Heart left ventricle (tissue), 16 donors: ENCODE results near the gene CYP1A1. TPM values are rescaled to one million over a fixed set of nuclear protein-coding genes. Genes with fewer than 3 reads are reported as not detected.

Experiments used
- ATAC-seq, 4 donors: fragments of 200-7000 bp; cut with Tn5 transposase; one replicate each; pipeline ENCODE4 v1.9.1; 2020 to 2022; ENCODE audit warnings: moderate library complexity in 4 of 4, mild to moderate bottlenecking in 3 of 4, moderate number of reproducible peaks in 1 of 4
- DNase-seq, 5 donors: peaks; one replicate each; pipeline ENCODE4 v3.0.0-alpha.2; 2020
- H3K27ac ChIP-seq, 12 donors: fragments of 200-600 bp; sonication (generic) in 4 of 12; one replicate each; pipeline versions ENCODE4 v1.5.0 to v1.8.0; 2016 to 2022; ENCODE audit warnings: mild to moderate bottlenecking in 2 of 12
- H3K27me3 ChIP-seq, 9 donors: fragments of 200-600 bp; sonication (generic) in 2 of 9; one replicate each; pipeline versions ENCODE4 v1.5.1 to v1.8.0; 2016 to 2022; ENCODE audit warnings: mild to moderate bottlenecking in 3 of 9
- H3K36me3 ChIP-seq, 9 donors: fragments of 200-600 bp; sonication (generic) in 2 of 9; one replicate each; pipeline versions ENCODE4 v1.5.0 to v1.8.0; 2018 to 2022; ENCODE audit warnings: mild to moderate bottlenecking in 2 of 9
- H3K4me1 ChIP-seq, 12 donors: fragments of 200-600 bp; sonication (generic) in 4 of 12; one replicate each; pipeline versions ENCODE4 v1.5.0 to v1.8.0; 2016 to 2022; ENCODE audit warnings: mild to moderate bottlenecking in 3 of 12
- H3K4me3 ChIP-seq, 12 donors: fragments of 200-600 bp; sonication (generic) in 4 of 12; one replicate each; pipeline versions ENCODE4 v1.5.0 to v1.8.0; 2017 to 2022; ENCODE audit warnings: mild to moderate bottlenecking in 9 of 12, moderate library complexity in 4 of 12
- H3K9me3 ChIP-seq, 12 donors: fragments of 200-600 bp; sonication (generic) in 4 of 12; one replicate each; pipeline versions ENCODE4 v1.5.0 to v1.8.0; 2016 to 2022; ENCODE audit warnings: mild to moderate bottlenecking in 1 of 12
- CTCF ChIP-seq, 12 donors: fragments of 200-600 bp; sonication (generic) in 4 of 12; IDR thresholded peaks; one replicate each; pipeline versions ENCODE4 v1.5.0 to v1.8.0; 2018 to 2022; ENCODE audit warnings: antibody characterized with exemption in 12 of 12, mild to moderate bottlenecking in 5 of 12
- POLR2A ChIP-seq, 2 donors: fragments of 450-650 bp; IDR thresholded peaks; one replicate each; pipeline ENCODE4 v1.6.1; 2017; ENCODE audit warnings: antibody characterized with exemption in 2 of 2, mild to moderate bottlenecking in 2 of 2, moderate library complexity in 2 of 2
- WGBS, 4 donors: extraction: QIAGEN DNeasy Blood & Tissue Kit in 2 of 4; methylation state at CpG; one replicate each; pipeline versions ENCODE4 v1.1.5 to v1.1.7; 2013 to 2018; 5-methylcytosine and 5-hydroxymethylcytosine counted together
- intact Hi-C, 10 donors: fragments of 100-400 bp; cut with DNase I; formaldehyde crosslinking; loops; one replicate each; pipeline versions ENCODE4 v1.11.1 to v1.14.2; 2022
- polyA plus RNA-seq, 2 donors: library from polyadenylated mRNA; stranded (reverse); fragments of 200-250 nt; gene quantifications; one replicate each; pipeline ENCODE4 v1.2.3, GENCODE V29; 2013
- total RNA-seq, 9 donors: library from RNA; depleted of rRNA in 2 of 9; stranded (reverse); fragments of >200 nt in 2 of 9; fragmentation: NEBNext Ultra II Directional in 3 of 9; extraction: Animal tissue kit (Norgen Biotek cat#: 25700) in 3 of 9; gene quantifications; one replicate each; pipeline versions ENCODE4 v1.1.0 to v1.2.4, GENCODE V29; 2016 to 2023
- donor health status: ischemic (EF 13 %, LVEDD 7.1; RV severe dilation, severe dysfunction).
- donor health status: healthy with polysubstance abuse.
- donor health status: DM: no; HTN: yes; CAD: no.
- donor health status: DM: no; HTN: no; CAD: no.
- donor health status: ischemic (EF 25% LVEDD 6.9; RV normal size, moderate dysfunction).
- donor health status: ischemic (EF 25% LVEDD 5.7; RV mildly dilated, moderate dysfunction).
- donor health status: healthy.
- donor health status: DM: yes; HTN: yes; CAD: no.
- donor health status: ischemic (EF 35%, LVEDD 5.7; RV mildly dilated, moderate dysfunction).
- donor health status: nonischemic (EF 11% LVEDD 7.7; RV severe dilation, severe dysfunction).
- donor health status: DM: yes; HTN: yes; CAD: no.
- donor health status: PGD.
- donor health status: ischemic (EF 29% LVEDD 5.4; RV normal size, mild dysfunction).
- donor health status: nonischemic (EF 23%, LVEDD 6.1; RV moderate dilation, normal function).

CYP1A1 gene
- total and polyA plus RNA-seq, 11 donors: 0.08 to 0.91 (median 0.32) TPM; not detected in 3

DNA sequence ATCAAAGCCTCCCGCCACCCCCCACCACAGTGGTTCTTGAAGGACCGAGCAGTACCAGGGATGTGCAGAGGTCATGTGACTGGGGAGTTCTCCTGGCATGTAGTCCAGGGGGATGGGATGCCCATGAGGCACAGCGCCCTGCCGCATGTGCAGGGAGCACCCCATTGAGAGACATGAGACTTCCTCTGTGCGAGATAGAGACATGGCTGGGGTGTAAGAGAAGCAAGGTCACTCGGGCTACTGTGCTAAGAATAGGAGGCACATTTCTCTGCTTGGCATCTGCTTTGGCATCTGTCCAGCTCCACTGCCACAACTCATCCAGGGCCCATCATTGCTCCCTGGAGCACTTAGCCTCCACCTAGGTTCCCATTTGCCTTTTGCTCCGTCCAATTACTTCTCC lies 2.4 kb upstream of the CYP1A1 start:
- Histone ChIP-seq H3K9me3 (no peaks in the 10 kb centered on the region), H3K4me3 (no peak overlapping the region), H3K4me1 (peaks cover 0 to 30% (median 14%) of the 10 kb centered on the region in 12 donors), H3K36me3 (no peaks in the 10 kb centered on the region), H3K27me3 (peaks cover 0 to 25% (median 0%) of the 10 kb centered on the region in 9 donors), H3K27ac (peak overlapping the region in 6 of 12 donors; percentile 20 to 50 (median 47))
- no peak for TF ChIP-seq CTCF (IDR thresholded peaks at IDR 0.05)
- no peak for TF ChIP-seq POLR2A (IDR thresholded peaks at IDR 0.05)
- peak; percentile 80 to 83 (median 82) for ATAC-seq
- intact Hi-C loops: no loop called here
- WGBS, 4 donors: 35 to 59% (median 54%) methylated on average over 4 to 7 of the region's 7 CpGs
- DNase-seq: peak in 4 of 5 donors; percentile 62 to 77 (median 68)

DNA sequence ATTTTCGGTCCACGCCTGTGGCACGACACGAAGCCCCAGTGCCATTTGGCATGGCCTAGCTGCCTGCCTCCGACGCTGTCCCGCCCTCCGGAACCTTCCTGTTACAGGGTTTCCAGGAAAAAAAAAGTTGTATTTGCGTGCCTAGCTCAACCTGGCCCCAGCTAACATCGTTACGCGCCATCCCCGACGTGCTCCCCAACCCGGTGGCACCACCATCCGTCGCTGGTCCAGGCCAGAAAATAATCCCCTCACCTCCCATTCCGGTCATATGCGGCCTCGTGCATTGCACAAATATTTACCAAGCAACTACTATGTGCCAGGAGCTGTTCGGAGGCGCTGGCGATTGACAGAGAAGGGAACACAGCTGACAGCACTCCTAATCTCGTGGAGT lies 1.4 kb upstream of the CYP1A1 start:
- no peak for ATAC-seq

GRCh38 chr15:74725845-74726773 lies 781 bp upstream of the CYP1A1 start:
- 0 to 6% (median 2%) methylated on average over 20 to 86 of the region's 86 CpGs for WGBS, 4 donors
- TF ChIP-seq CTCF (IDR thresholded peaks at IDR 0.05): peak in 1 of 12 donors; percentile 17
- TF ChIP-seq POLR2A (IDR thresholded peaks at IDR 0.05): peak in 1 of 2 donors; percentile 15
- intact Hi-C loops: no loop called here
- H3K9me3 ChIP-seq: no peaks in the 10 kb centered on the region
- no peaks in the 10 kb centered on the region for H3K36me3 ChIP-seq
- H3K4me3 ChIP-seq: peak overlapping the region; percentile 41 to 74 (median 58)
- H3K4me1 ChIP-seq: peaks cover 0 to 30% (median 14%) of the 10 kb centered on the region in 12 donors
- ATAC-seq: peak in 3 of 4 donors; percentile 49 to 66 (median 56)
- peak overlapping the region in 9 of 12 donors; percentile 30 to 76 (median 50) for H3K27ac ChIP-seq
- DNase-seq: peak; percentile 21 to 70 (median 54)
- peaks cover 0 to 23% (median 0%) of the 10 kb centered on the region in 9 donors for H3K27me3 ChIP-seq

More for the DNA sequence above, 1.4 kb upstream of the CYP1A1 start:
- H3K27me3 ChIP-seq: peaks cover 0 to 23% (median 0%) of the 10 kb centered on the region in 9 donors
- peaks cover 0 to 30% (median 14%) of the 10 kb centered on the region in 12 donors for H3K4me1 ChIP-seq
- WGBS, 4 donors: 38 to 58% (median 55%) methylated on average over 20 to 24 of the region's 24 CpGs
- H3K4me3 ChIP-seq: peak overlapping the region in 11 of 12 donors; percentile 41 to 74 (median 59)
- intact Hi-C loops: no loop called here
- no peaks in the 10 kb centered on the region for H3K9me3 ChIP-seq
- no peaks in the 10 kb centered on the region for H3K36me3 ChIP-seq
- TF ChIP-seq POLR2A (IDR thresholded peaks at IDR 0.05) (no peak), CTCF (IDR thresholded peaks at IDR 0.05) (no peak)
- no peak for DNase-seq
- H3K27ac ChIP-seq: peak overlapping the region in 4 of 12 donors; percentile 52 to 76 (median 58)

GRCh38 chr15:74724570-74725224 lies 631 bp downstream of the CYP1A1 start:
- TF ChIP-seq POLR2A (IDR thresholded peaks at IDR 0.05) (no peak), CTCF (IDR thresholded peaks at IDR 0.05) (no peak)
- DNase-seq (no peak), ATAC-seq (no peak)
- Histone ChIP-seq H3K36me3 (no peaks in the 10 kb centered on the region), H3K27me3 (peaks cover 0 to 23% (median 0%) of the 10 kb centered on the region in 9 donors), H3K9me3 (no peaks in the 10 kb centered on the region), H3K4me3 (no peak overlapping the region), H3K4me1 (peaks cover 0 to 30% (median 14%) of the 10 kb centered on the region in 12 donors), H3K27ac (no peak overlapping the region)
- intact Hi-C loops: no loop called here
